ENCODE results near the gene PTPN13.

DNA sequence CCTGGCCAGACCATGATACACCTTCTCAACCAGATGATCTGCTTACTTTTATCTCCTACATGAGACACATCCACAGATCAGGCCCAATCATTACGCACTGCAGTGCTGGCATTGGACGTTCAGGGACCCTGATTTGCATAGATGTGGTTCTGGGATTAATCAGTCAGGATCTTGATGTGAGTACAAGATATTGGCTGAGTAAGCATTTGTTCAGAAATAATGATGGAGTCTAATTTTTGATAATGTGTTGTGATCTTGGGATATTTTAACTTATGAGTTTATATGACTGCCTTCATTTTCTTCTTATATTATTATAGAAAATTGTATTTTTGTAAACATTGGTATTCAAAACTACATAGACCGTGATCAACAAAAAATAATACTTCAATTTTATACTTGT lies 215.7 kb downstream of the PTPN13 start:
- TF ChIP-seq MYC (IDR thresholded peaks at IDR 0.05; ENCODE audit: low read depth, low read length) (no peak), POLR2A (IDR thresholded peaks at IDR 0.05; ENCODE audit: extremely low read depth, insufficient read length) (no peak)
- TF ChIP-seq, protein P1, sequence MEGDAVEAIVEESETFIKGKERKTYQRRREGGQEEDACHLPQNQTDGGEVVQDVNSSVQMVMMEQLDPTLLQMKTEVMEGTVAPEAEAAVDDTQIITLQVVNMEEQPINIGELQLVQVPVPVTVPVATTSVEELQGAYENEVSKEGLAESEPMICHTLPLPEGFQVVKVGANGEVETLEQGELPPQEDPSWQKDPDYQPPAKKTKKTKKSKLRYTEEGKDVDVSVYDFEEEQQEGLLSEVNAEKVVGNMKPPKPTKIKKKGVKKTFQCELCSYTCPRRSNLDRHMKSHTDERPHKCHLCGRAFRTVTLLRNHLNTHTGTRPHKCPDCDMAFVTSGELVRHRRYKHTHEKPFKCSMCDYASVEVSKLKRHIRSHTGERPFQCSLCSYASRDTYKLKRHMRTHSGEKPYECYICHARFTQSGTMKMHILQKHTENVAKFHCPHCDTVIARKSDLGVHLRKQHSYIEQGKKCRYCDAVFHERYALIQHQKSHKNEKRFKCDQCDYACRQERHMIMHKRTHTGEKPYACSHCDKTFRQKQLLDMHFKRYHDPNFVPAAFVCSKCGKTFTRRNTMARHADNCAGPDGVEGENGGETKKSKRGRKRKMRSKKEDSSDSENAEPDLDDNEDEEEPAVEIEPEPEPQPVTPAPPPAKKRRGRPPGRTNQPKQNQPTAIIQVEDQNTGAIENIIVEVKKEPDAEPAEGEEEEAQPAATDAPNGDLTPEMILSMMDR (IDR thresholded peaks at IDR 0.05; ENCODE audit: low read depth, low read length) = no peak
- TF ChIP-seq, protein P2, sequence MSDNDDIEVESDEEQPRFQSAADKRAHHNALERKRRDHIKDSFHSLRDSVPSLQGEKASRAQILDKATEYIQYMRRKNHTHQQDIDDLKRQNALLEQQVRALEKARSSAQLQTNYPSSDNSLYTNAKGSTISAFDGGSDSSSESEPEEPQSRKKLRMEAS (IDR thresholded peaks at IDR 0.05; ENCODE audit: low read depth, low read length) = no peak

Measured in NB4 (cell line).